ENCODE measurements around the gene RPL36.

- peak; percentile 42; the same call in 1 of the 2 replicates for TF ChIP-seq SIN3A (IDR thresholded peaks at IDR 0.05; ENCODE audit: borderline replicate concordance, low read depth, low read length)
- TF ChIP-seq, protein P1, sequence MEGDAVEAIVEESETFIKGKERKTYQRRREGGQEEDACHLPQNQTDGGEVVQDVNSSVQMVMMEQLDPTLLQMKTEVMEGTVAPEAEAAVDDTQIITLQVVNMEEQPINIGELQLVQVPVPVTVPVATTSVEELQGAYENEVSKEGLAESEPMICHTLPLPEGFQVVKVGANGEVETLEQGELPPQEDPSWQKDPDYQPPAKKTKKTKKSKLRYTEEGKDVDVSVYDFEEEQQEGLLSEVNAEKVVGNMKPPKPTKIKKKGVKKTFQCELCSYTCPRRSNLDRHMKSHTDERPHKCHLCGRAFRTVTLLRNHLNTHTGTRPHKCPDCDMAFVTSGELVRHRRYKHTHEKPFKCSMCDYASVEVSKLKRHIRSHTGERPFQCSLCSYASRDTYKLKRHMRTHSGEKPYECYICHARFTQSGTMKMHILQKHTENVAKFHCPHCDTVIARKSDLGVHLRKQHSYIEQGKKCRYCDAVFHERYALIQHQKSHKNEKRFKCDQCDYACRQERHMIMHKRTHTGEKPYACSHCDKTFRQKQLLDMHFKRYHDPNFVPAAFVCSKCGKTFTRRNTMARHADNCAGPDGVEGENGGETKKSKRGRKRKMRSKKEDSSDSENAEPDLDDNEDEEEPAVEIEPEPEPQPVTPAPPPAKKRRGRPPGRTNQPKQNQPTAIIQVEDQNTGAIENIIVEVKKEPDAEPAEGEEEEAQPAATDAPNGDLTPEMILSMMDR (IDR thresholded peaks at IDR 0.05): no peak
- TF ChIP-seq MAX (IDR thresholded peaks at IDR 0.05; ENCODE audit: low read depth): peak; percentile 28; the same call in 1 of the 2 replicates
Observed at GRCh38 chr19:5690955-5691821, 1.1 kb downstream of the RPL36 start.
